MCF 10A (cell line): ENCODE measurements around the gene SP5. TPM values are rescaled to one million over a fixed set of nuclear protein-coding genes. Genes with fewer than 3 reads are reported as not detected.

Experiments
- BruUV-seq: library from RNA; stranded (reverse); fragments of 400-500 nt; replicated peaks from 2 replicates; lab custom pipeline; 2021; lab: Mats Ljungman, UMichigan
- CTCF ChIA-PET: fragments of 300-600 bp; sonication (Branson Sonifier 250); formaldehyde crosslinking; extraction: SDS; loops from one replicate; lab custom pipeline; 2021; ENCODE audit warnings: antibody characterized with exemption, inconsistent platforms; lab: Yijun Ruan, JAX
- POLR2A ChIA-PET: fragments of 300-600, 350-650 bp; sonication (Branson Sonifier 250); formaldehyde crosslinking; extraction: SDS; loops from one replicate; lab custom pipeline; 2020; ENCODE audit warnings: antibody characterized with exemption, inconsistent platforms; lab: Yijun Ruan, JAX
- DNase-seq: peaks from one replicate; pipeline ENCODE4 v3.0.0-alpha.2; 2018; ENCODE audit not compliant: unreplicated experiment
- H3K27ac Mint-ChIP-seq: one replicate; pipeline ENCODE4 v1.8.0; 2022; ENCODE audit warnings: mild to moderate bottlenecking, low read depth, mixed read lengths; ENCODE audit not compliant: unreplicated experiment
- H3K27me3 Mint-ChIP-seq: one replicate; pipeline ENCODE4 v1.8.0; 2022; ENCODE audit warnings: mixed read lengths; ENCODE audit not compliant: insufficient read depth, unreplicated experiment
- H3K36me3 Mint-ChIP-seq: one replicate; pipeline ENCODE4 v1.8.0; 2022; ENCODE audit warnings: mild to moderate bottlenecking, moderate library complexity, mixed read lengths; ENCODE audit not compliant: insufficient read depth, unreplicated experiment
- H3K4me1 Mint-ChIP-seq: one replicate; pipeline ENCODE4 v1.8.0; 2022; ENCODE audit warnings: mixed read lengths; ENCODE audit not compliant: insufficient read depth, unreplicated experiment
- H3K4me3 Mint-ChIP-seq: one replicate; pipeline ENCODE4 v1.8.0; 2022; ENCODE audit warnings: mild to moderate bottlenecking, moderate library complexity, mixed read lengths; ENCODE audit not compliant: unreplicated experiment
- H3K9me3 Mint-ChIP-seq: one replicate; pipeline ENCODE4 v1.8.0; 2022; ENCODE audit warnings: mixed read lengths; ENCODE audit not compliant: unreplicated experiment
- intact Hi-C: fragments of 100-400 bp; cut with micrococcal nuclease; formaldehyde crosslinking; loops from 2 replicates; pipeline ENCODE4 v1.14.1; 2022
- total RNA-seq: library from RNA; stranded (reverse); gene quantifications from 2 replicates; pipeline ENCODE4 v1.2.3, GENCODE V29; 2022
- TF ChIP-seq, protein P1 (sequence below): fragments of 200-600 bp; IDR thresholded peaks from one replicate; pipeline ENCODE4 v1.8.0; 2022; ENCODE audit warnings: antibody characterized with exemption, mild to moderate bottlenecking; ENCODE audit not compliant: unreplicated experiment

The SP5 gene
- total RNA-seq, 1 experiment from 2014 or later = not detected

DNA sequence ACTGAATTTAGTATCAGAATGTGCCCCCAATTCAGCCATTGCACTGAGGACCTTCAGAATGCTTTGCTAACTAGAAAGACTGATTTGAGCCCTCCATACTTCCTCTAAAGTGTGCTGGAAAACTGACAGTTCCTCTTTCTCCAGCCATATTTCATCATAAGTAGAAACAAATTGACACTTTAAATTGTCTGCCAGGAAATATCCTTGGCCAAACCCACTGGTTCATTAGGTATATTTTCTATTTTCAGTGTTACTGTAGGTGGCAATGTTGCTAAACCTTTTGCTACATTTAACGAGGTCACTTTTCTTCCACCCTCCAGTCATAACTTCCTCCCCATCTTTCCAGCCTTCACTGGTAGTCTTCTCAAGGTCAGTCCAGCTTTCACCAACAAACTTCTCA, 21.5 kb downstream of the SP5 start:
- peaks cover 14% of the 10 kb centered on the region for H3K4me1 Mint-ChIP-seq
- intact Hi-C loops = loop anchor here (1.0 to 5.0 kb wide), 2 partner anchors 36 to 76 kb away; partner anchors contain the start of gene ERICH2
- H3K36me3 Mint-ChIP-seq = no peaks in the 10 kb centered on the region
- H3K27me3 Mint-ChIP-seq = no peaks in the 10 kb centered on the region
- ChIA-PET POLR2A (no interaction called here), CTCF (interaction anchor here (1.9 kb wide), 1 partner anchor 76 kb away, joined by 16 read pairs; no protein-coding TSS in a partner anchor)
- TF ChIP-seq, protein P1, sequence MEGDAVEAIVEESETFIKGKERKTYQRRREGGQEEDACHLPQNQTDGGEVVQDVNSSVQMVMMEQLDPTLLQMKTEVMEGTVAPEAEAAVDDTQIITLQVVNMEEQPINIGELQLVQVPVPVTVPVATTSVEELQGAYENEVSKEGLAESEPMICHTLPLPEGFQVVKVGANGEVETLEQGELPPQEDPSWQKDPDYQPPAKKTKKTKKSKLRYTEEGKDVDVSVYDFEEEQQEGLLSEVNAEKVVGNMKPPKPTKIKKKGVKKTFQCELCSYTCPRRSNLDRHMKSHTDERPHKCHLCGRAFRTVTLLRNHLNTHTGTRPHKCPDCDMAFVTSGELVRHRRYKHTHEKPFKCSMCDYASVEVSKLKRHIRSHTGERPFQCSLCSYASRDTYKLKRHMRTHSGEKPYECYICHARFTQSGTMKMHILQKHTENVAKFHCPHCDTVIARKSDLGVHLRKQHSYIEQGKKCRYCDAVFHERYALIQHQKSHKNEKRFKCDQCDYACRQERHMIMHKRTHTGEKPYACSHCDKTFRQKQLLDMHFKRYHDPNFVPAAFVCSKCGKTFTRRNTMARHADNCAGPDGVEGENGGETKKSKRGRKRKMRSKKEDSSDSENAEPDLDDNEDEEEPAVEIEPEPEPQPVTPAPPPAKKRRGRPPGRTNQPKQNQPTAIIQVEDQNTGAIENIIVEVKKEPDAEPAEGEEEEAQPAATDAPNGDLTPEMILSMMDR = no peak
- no peak overlapping the region for H3K27ac Mint-ChIP-seq
- no peaks in the 10 kb centered on the region for H3K9me3 Mint-ChIP-seq
- BruUV-seq = no TSS peak
- no peak overlapping the region for H3K4me3 Mint-ChIP-seq
- DNase-seq = peak; percentile 17

DNA sequence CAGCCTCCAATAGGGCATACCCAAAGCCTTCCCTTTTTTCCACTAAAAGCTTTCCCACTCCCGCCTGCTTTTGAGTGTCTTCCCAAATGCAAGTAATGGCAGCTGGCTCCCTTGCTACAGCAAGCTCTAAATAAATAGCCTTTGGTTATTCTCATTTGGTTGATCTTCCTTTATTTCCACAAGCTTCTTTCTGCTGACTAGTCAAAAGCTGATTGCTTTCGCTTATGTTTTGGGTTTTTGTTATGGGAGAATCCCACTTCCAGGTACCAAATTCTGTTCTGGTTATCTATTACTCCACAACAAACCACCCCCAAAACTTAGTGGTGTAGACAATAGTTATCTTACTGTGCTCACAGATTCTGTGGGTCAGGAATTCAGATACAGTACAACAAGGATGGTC, 22.3 kb downstream of the SP5 start:
- no TSS peak for BruUV-seq
- Mint-ChIP-seq H3K36me3 (no peaks in the 10 kb centered on the region), H3K4me1 (peaks cover 14% of the 10 kb centered on the region), H3K9me3 (no peaks in the 10 kb centered on the region), H3K27me3 (no peaks in the 10 kb centered on the region), H3K4me3 (no peak overlapping the region), H3K27ac (peak overlapping the region; percentile 98)
- ChIA-PET CTCF (interaction anchor here (0.6 to 1.9 kb wide), 4 partner anchors 75 to 348 kb away, joined by 3 to 16 read pairs (median 4); no protein-coding TSS in a partner anchor), POLR2A (interaction anchor here (1.1 to 2.5 kb wide), 3 partner anchors 9 to 220 kb away, joined by 3 to 21 read pairs (median 3); partner anchors contain the start of gene ERICH2)
- DNase-seq = no peak
- TF ChIP-seq, protein P1 = no peak
- intact Hi-C loops = loop anchor here (5.0 kb wide), 1 partner anchor 35 kb away; the partner anchor contains the start of gene ERICH2

DNA sequence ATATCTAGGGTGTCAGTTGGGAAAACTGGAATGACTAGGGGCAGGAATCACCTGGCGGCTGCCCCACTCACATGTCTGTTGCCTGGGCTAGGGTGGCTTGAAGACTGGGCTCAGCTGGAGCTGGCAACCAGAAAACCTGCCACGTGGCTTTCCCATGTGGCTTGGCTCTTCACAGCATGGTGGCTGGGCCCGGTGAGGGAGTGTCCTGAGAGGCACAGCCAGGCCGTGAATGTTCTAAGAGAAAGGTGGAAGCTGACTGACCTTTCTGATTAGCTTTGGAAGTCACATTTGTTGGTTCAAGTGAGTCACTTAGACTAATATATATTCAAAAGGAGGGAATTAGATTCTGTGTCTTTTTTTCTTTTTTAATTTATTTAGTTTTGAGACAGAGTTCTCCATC, 22.7 kb downstream of the SP5 start:
- no peaks in the 10 kb centered on the region for H3K9me3 Mint-ChIP-seq
- intact Hi-C loops = loop anchor here (5.0 kb wide), 1 partner anchor 34 kb away; the partner anchor contains the start of gene ERICH2
- BruUV-seq = no TSS peak
- H3K27me3 Mint-ChIP-seq = no peaks in the 10 kb centered on the region
- peak overlapping the region; percentile 98 for H3K27ac Mint-ChIP-seq
- no peak overlapping the region for H3K4me3 Mint-ChIP-seq
- peaks cover 14% of the 10 kb centered on the region for H3K4me1 Mint-ChIP-seq
- DNase-seq = no peak
- ChIA-PET CTCF (interaction anchor here (0.6 to 1.9 kb wide), 4 partner anchors 75 to 349 kb away, joined by 3 to 16 read pairs (median 4); no protein-coding TSS in a partner anchor), POLR2A (interaction anchor here (0.7 to 2.5 kb wide), 5 partner anchors 10 to 353 kb away, joined by 3 to 21 read pairs (median 3); partner anchors contain the start of gene ERICH2)
- H3K36me3 Mint-ChIP-seq = no peaks in the 10 kb centered on the region
- TF ChIP-seq, protein P1 = no peak

DNA sequence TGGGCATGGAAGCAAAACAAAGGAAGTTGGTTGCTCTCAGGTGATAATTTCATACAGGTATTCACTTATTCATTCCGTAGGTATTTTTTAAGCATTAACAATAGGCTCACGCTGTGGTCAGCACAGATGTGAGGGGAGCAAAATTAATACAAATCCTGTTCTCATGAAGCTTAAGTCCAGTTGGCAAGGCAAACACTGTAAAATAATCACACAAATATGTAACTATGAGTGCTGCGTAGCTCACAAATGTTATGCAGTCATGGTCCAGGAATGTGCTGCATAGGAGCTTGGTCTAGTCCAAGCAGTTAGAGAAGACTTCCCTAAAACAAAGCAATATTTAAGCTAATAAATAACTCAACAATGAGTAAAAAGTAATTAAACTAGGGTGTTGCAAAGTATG, 23.9 kb downstream of the SP5 start:
- ChIA-PET POLR2A (interaction anchor here (0.6 to 2.5 kb wide), 10 partner anchors 9 to 1354 kb away, joined by 3 to 21 read pairs (median 4); partner anchors contain the start of genes ERICH2 and SP5), CTCF (interaction anchor here (0.6 to 2.8 kb wide), 12 partner anchors 8 to 732 kb away, joined by 3 to 11 read pairs (median 4); partner anchors contain the start of genes ERICH2, GAD1 and GORASP2)
- intact Hi-C loops = loop anchor here (5.0 kb wide), 1 partner anchor 33 kb away; the partner anchor contains the start of gene ERICH2
- TF ChIP-seq, protein P1 = no peak
- peak overlapping the region; percentile 22 for H3K4me3 Mint-ChIP-seq
- no peaks in the 10 kb centered on the region for H3K27me3 Mint-ChIP-seq
- BruUV-seq = no TSS peak
- H3K36me3 Mint-ChIP-seq = no peaks in the 10 kb centered on the region
- peak overlapping the region; percentile 98 for H3K27ac Mint-ChIP-seq
- H3K9me3 Mint-ChIP-seq = no peaks in the 10 kb centered on the region
- peaks cover 18% of the 10 kb centered on the region for H3K4me1 Mint-ChIP-seq
- peak; percentile 80 for DNase-seq
